ENCODE data around the gene PRKCA.

Gene PRKCA

DNA sequence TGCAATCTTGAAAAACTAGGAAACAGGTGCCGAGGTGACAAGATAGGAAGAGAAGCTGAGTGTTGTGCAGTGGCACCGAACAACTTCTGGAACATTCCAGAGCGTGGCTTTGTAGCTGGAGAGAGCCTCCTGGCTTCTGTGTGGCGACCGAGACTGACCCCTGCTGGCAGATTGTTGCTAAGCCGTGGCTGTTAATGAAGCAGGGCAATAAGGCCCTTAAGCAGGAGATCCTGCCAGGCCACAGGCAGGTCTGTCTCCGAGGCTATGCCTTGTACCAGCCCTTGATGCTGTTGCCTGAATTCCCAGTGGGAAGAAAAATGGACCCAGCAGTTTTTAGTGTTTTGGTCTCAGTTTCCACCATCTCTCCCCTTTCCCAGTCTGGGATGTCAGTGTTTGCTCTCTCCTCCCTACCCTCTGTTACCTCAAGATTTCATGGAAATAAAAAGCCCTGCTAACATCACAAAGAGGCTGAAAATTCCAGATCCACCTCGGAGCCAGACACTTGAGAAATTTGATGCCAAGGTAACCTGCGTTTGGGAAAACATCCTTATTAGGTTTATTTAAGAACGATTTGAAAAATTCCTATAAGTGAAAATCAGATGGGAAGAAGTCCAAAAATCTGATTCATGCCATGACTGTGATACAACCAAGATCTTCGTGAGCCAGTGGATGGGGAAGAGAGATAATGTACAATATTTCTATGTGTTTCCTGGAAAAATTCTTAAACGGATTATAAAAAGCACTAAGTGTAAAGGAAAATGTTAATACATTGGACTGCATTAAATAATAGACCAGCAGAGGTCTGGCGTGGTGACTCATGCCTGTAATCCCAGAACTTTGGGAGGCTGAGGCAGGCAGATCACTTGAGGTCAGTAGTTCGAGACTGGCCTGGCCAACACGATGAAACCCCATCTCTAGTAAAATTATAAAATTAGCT, 265.1 kb downstream of the PRKCA start:
- no peak overlapping the region for H3K4me3 Mint-ChIP-seq
- peak; percentile 88 for DNase-seq
- peaks cover 40% of the 10 kb centered on the region for H3K4me1 Mint-ChIP-seq (ENCODE audit: low read depth)
- peaks cover 34% of the 10 kb centered on the region for H3K36me3 Mint-ChIP-seq (ENCODE audit: low read depth)
- H3K27ac Mint-ChIP-seq: peak overlapping the region; percentile 53
- no peaks in the 10 kb centered on the region for H3K9me3 Mint-ChIP-seq
- no peaks in the 10 kb centered on the region for H3K27me3 Mint-ChIP-seq

DNA sequence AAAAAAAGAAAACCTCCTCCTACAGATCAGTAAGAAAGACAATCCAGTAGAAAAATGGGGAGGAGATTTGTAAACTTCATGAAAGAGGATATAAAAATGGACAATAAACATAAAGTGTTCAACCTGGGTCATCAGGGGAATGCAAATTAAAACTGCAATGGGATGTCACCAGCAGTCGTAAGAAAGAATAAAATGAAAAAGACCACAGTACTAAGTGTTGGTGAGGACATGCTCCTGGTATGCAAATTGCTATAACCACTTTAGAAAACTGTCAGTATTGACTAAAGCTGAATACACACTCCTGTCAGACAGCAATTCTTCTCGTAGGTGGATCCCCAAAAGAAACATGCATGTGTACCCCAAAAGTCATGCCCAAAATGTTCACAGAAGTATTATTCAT, 267.2 kb downstream of the PRKCA start:
- Mint-ChIP-seq H3K4me3 (no peak overlapping the region), H3K36me3 (ENCODE audit: low read depth) (peaks cover 36% of the 10 kb centered on the region), H3K27me3 (no peaks in the 10 kb centered on the region), H3K4me1 (ENCODE audit: low read depth) (peaks cover 44% of the 10 kb centered on the region), H3K9me3 (no peaks in the 10 kb centered on the region), H3K27ac (no peak overlapping the region)
- no peak for DNase-seq

DNA sequence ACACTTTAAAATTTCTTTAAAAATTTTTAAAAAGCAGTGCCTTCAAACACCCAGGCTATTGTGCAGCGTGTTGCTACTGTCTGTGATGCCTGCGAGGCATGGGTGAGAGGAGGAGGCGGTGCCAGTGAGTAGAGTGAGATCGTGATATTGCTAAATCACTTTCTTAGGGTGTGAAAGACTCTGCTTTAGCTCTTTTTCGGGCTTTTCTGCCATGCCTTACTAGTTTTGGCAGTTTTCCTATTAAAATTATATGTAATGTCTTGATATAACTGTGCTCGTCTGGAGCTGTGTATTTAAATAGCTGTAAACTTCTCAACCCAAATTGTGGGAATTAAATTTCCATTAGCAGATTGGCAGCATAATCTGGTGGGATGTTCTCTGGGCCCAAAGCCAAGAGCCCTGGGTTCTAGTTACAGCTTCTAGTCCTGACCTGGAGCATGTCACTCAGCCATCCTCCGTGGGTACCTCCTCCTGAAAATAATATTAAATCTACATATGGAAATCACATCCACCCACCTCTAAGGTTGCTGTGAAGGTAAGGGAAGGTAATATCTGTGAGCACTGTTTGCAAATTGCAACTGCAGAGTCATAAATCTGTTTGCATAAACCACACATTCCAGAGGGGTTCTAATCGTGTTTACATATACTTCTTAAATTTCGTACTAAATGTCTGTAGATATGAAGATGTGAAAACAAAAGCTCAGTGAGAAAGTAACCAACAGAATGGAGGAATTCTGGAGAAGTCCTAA, 268.2 kb downstream of the PRKCA start:
- Mint-ChIP-seq H3K4me1 (ENCODE audit: low read depth) (peaks cover 36% of the 10 kb centered on the region), H3K27me3 (no peaks in the 10 kb centered on the region), H3K4me3 (no peak overlapping the region), H3K9me3 (no peaks in the 10 kb centered on the region), H3K27ac (no peak overlapping the region), H3K36me3 (ENCODE audit: low read depth) (peaks cover 40% of the 10 kb centered on the region)
- no peak for DNase-seq

DNA sequence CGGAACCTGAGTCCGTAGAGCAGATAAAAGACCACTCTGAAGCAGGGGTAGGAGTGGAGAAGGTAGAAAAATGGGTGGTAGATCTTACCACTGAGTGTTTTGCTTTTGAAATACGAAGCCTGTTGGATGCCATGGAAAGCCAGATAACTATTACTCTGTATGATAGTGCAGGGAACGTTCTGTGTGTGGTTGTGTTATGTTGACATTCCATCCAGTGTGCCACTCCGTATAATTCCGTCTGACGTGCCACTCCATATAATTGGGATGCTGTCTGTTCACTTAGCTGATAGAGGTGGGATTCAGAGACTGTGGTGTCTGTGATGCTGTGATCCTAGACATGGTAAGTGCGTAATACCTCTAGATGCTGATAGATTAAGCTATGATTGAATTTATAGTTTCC, 269.3 kb downstream of the PRKCA start:
- H3K4me1 Mint-ChIP-seq (ENCODE audit: low read depth): peaks cover 32% of the 10 kb centered on the region

DNA sequence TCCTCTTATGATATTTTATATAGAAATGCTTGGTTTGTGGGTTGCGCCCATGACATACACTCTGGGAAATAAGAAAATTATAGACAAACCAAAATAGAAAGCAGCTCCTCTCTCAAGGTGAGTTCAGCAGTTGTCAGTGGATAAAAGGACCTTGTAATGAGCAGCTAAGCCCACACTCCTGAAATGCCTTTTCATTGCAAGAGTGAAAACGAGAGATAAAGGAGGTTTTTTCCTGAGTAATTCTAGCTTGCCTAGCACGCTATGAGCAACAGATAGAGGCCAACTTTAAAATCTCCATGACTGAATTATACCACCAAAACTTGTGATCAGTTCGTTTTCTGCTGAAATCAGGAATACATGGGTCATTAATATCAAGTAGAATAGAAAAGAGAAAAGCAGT, 270.7 kb downstream of the PRKCA start:
- no peak for DNase-seq
- Mint-ChIP-seq H3K27me3 (no peaks in the 10 kb centered on the region), H3K36me3 (ENCODE audit: low read depth) (peaks cover 43% of the 10 kb centered on the region), H3K4me3 (no peak overlapping the region), H3K4me1 (ENCODE audit: low read depth) (peaks cover 22% of the 10 kb centered on the region), H3K9me3 (no peaks in the 10 kb centered on the region), H3K27ac (peak overlapping the region; percentile 33)

More for the DNA sequence above, 269.3 kb downstream of the PRKCA start:
- H3K27me3 Mint-ChIP-seq: no peaks in the 10 kb centered on the region
- DNase-seq: no peak
- peaks cover 46% of the 10 kb centered on the region for H3K36me3 Mint-ChIP-seq (ENCODE audit: low read depth)
- no peak overlapping the region for H3K27ac Mint-ChIP-seq
- H3K4me3 Mint-ChIP-seq: no peak overlapping the region
- no peaks in the 10 kb centered on the region for H3K9me3 Mint-ChIP-seq

DNA sequence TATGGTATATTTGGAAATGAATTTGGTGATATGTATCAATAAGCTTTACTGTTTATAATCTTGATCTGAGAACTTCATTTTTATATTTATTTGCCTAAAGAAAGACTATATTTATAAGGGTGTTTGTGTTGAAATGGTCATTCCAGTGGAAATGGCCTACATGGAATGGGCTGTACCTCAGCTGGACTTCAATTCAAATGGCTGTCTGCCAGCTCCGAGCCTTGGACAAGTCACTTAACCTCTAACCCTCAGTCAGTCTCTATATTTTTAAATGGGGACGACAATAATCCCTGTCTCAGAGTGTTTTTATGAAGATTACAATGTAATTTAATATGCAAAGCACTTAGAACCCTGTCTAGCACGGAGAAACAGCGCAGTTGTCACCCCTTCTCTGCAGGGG, 271.7 kb downstream of the PRKCA start:
- Mint-ChIP-seq H3K9me3 (no peaks in the 10 kb centered on the region), H3K27ac (no peak overlapping the region), H3K4me3 (no peak overlapping the region), H3K36me3 (ENCODE audit: low read depth) (peaks cover 48% of the 10 kb centered on the region), H3K4me1 (ENCODE audit: low read depth) (peaks cover 24% of the 10 kb centered on the region), H3K27me3 (no peaks in the 10 kb centered on the region)
- DNase-seq: no peak

DNA sequence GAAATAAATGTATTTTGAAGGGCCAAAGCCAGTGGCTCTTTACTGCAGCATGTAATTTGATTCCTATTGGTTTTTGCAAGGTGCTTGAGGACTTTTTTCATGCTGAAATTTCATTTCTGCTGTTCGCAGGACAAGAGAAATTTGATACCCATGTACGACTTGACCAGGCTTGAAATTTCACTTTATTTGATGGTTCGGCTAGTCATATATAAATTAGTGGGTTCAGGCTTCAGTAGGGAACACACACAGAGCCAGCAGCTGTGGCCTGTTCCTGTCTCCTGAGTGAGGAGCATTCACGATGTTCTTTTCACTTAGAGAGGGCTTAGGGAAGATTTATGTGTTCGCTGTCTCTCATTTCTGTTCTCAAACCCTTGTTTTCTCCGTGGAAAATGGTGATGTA, 274.1 kb downstream of the PRKCA start:
- no peak overlapping the region for H3K27ac Mint-ChIP-seq
- DNase-seq: no peak
- H3K36me3 Mint-ChIP-seq (ENCODE audit: low read depth): peaks cover 50% of the 10 kb centered on the region
- peaks cover 2% of the 10 kb centered on the region for H3K9me3 Mint-ChIP-seq
- H3K4me3 Mint-ChIP-seq: no peak overlapping the region
- no peaks in the 10 kb centered on the region for H3K27me3 Mint-ChIP-seq
- peaks cover 26% of the 10 kb centered on the region for H3K4me1 Mint-ChIP-seq (ENCODE audit: low read depth)

DNA sequence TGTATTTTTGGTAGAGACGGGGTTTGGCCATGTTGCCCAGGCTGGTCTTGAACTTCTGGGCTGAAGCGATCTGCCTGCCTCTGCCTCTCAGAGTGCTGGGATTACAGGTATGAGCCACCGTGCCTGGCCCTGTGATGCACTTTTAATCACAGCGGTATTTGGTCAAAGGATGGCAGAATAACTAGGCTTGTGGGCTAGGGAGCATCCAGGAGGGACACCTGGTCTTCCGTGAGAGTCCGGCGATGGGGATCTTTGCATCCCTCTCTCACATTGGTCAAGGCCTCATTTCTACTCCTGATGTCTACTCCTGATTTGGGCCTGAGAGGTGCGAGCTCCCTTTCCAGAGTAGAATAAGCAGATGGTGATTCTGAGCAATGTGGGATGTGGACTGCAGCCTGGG, 274.6 kb downstream of the PRKCA start:
- Mint-ChIP-seq H3K36me3 (ENCODE audit: low read depth) (peaks cover 54% of the 10 kb centered on the region), H3K27ac (peak overlapping the region; percentile 44), H3K9me3 (peaks cover 2% of the 10 kb centered on the region), H3K4me1 (ENCODE audit: low read depth) (peaks cover 26% of the 10 kb centered on the region), H3K27me3 (no peaks in the 10 kb centered on the region), H3K4me3 (no peak overlapping the region)
- no peak for DNase-seq

DNA sequence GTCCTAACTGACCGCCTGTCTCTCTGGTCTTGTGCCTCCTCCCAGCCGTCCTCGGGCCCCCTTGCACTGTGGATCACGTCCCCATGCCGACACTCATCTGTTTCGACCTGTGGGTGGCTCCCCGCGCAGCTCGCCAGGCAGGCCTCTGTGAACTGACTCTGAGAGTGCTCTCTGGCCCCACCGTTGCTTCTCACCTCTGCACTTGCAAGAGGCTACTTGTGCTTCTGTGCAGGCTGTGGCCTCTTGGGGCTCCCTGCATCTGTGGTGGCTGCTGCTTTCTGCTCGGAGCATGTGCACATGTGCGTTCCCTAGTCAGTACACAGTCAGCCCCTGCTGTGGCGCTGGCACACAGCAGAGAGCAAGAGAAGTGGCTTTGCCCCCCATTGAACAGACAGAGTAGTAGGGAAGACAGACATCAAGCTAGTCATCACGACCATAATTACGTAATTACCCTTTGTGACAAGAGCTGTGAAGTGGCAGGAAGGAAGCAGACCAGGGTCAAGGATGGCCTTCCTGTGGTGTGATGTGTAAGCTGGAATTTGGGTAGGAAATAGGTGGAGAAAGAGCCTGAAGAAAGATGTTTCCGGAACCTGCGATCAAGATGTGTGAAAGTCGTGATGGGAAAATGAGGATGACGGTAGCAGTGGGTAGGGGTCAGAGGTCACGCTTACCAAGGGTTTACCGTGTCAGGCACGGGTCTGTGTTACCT, 276.5 kb downstream of the PRKCA start:
- no peak for DNase-seq
- Mint-ChIP-seq H3K27ac (no peak overlapping the region), H3K4me1 (ENCODE audit: low read depth) (peaks cover 26% of the 10 kb centered on the region), H3K27me3 (no peaks in the 10 kb centered on the region), H3K9me3 (peaks cover 2% of the 10 kb centered on the region), H3K4me3 (no peak overlapping the region), H3K36me3 (ENCODE audit: low read depth) (peaks cover 69% of the 10 kb centered on the region)

DNA sequence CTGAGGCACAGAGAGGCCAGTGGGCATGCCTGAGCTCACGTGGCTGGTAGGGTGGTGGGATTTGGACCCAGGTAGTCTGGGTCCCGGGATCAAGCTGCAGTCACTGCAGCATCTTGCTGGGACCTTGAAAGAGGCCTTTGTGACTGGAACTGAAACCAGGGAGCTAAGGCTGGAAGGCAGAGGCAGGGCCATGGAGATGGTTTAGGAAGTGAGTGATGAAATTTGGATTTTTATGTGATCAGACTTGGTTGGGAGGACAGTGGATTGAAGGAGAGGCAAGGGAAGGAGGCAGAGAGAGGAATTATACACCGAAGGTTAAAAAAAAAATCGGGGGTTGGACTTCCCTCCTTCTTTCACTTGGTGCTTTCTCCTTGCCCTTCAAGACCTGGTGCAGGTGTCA, 277.1 kb downstream of the PRKCA start:
- H3K36me3 Mint-ChIP-seq (ENCODE audit: low read depth): peaks cover 68% of the 10 kb centered on the region
- H3K9me3 Mint-ChIP-seq: peaks cover 2% of the 10 kb centered on the region

DNA sequence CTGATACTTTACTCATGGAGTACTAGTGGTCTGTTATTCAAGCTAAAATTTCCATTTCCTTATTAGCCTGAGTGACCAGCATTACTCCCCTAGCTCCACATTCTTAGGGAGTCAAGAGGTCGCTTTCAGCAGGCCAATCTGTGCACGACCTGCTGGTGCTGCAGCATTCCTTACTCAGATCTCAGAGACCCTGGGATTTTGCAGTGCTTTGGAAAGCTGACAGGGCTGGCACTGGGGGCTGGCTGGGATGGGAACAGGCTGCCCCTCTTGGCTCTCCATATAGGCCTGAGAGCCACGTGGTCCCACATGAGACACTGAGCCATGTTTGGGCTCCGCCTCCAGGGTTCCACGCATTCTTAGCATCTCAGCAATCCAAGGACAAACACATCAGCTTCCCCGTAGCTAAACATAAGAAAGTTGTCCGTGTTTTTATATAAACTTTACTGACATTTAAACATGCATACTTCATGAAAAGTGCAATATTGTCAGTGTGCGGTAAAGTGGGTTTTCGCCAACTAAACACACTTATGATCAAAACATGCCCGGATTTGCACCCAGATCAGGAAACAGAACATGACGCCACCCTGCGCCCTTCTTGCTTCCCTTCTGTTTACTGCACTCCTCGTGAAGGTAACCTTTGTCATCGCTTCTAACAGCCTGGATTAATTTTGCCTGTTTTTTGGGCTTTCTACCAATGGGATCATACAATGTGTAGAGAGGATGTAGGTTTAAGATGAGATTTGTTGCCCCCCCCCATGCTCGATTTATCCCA, 278.0 kb downstream of the PRKCA start:
- peaks cover 67% of the 10 kb centered on the region for H3K36me3 Mint-ChIP-seq (ENCODE audit: low read depth)
- no peak for DNase-seq
- H3K4me1 Mint-ChIP-seq (ENCODE audit: low read depth): peaks cover 33% of the 10 kb centered on the region
- no peaks in the 10 kb centered on the region for H3K27me3 Mint-ChIP-seq
- peak overlapping the region; percentile 10 for H3K27ac Mint-ChIP-seq
- H3K4me3 Mint-ChIP-seq: no peak overlapping the region
- H3K9me3 Mint-ChIP-seq: peaks cover 2% of the 10 kb centered on the region

More for the DNA sequence above, 277.1 kb downstream of the PRKCA start:
- Mint-ChIP-seq H3K4me1 (ENCODE audit: low read depth) (peaks cover 27% of the 10 kb centered on the region), H3K27me3 (no peaks in the 10 kb centered on the region), H3K27ac (peak overlapping the region; percentile 72), H3K4me3 (no peak overlapping the region)
- no peak for DNase-seq

DNA sequence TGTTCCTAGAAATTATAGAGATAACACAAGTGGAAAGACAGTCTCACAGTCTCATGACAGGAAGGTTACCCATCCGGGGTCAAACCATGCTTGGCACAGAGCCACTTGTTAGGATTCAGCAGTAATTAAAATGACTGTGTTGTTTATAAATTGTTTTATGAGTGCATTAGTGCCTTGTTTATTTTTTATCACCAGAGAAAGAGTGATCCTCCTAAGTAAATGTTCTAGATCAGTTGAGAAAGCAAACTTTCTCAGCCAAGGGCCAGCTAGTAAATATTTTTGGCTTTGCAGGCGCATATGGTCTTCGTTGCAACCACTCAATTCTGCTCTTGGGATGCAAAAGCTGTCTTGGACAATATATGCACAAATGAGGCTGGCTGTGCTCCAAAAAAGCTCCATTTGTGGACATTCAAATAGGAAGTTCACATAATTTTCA, 278.6 kb downstream of the PRKCA start:
- peak overlapping the region; percentile 10 for H3K27ac Mint-ChIP-seq
- H3K4me3 Mint-ChIP-seq: no peak overlapping the region
- peaks cover 72% of the 10 kb centered on the region for H3K36me3 Mint-ChIP-seq (ENCODE audit: low read depth)
- H3K27me3 Mint-ChIP-seq: no peaks in the 10 kb centered on the region
- H3K4me1 Mint-ChIP-seq (ENCODE audit: low read depth): peaks cover 39% of the 10 kb centered on the region
- no peak for DNase-seq
- H3K9me3 Mint-ChIP-seq: peaks cover 2% of the 10 kb centered on the region

DNA sequence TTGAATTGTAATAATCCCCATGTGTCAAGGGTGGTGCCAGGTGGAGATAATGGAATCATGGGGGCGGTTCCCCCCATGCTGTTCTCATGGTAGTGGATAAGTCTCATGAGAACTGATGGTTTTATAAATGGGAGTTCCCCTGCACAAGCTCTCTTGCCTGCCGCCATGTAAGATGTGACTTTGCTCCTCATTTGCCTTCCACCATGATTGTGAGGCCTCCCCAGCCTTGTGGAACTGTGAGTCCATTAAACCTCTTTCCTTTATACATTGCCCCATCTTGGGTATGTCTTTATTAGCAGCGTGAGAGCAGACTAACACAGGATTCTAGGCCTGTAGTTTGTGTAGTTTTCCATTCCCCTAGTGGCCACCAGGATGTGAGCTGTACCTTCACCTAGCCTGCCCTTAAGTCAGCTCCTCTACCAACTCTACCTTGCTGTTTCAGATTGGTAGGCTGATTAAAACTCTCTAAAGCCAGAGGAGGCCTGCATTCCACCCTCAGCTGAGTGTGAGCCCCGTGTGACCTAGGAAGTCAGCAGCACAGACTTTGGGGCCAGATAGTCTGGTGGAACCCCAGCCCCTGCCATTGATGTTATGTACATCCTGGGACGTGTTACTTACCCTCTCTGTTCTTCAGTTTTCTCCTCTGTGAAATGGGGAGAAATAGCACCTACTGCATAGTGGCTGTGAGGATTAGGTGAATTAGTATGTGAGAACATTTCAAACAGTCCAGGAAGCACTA, 280.1 kb downstream of the PRKCA start:
- H3K9me3 Mint-ChIP-seq: peaks cover 2% of the 10 kb centered on the region
- no peak overlapping the region for H3K4me3 Mint-ChIP-seq
- peaks cover 60% of the 10 kb centered on the region for H3K36me3 Mint-ChIP-seq (ENCODE audit: low read depth)
- DNase-seq: no peak
- H3K27me3 Mint-ChIP-seq: no peaks in the 10 kb centered on the region
- H3K4me1 Mint-ChIP-seq (ENCODE audit: low read depth): peaks cover 47% of the 10 kb centered on the region
- peak overlapping the region; percentile 66 for H3K27ac Mint-ChIP-seq

Data from activated T-cell treated with anti-CD3 and anti-CD28 coated beads, Interleukin-2, amount 50 U/mL, for 24 hours (primary cell).